ENCODE measurements around the gene PTPRN2. TPM values are rescaled to one million over a fixed set of nuclear protein-coding genes. Genes with fewer than 3 reads are reported as not detected.
"Not testable (repeated sequence)": the region's sequence is repeated elsewhere in the genome, so short reads cannot be mapped to it uniquely, and the experiment has no call there.

PTPRN2 gene
- total and polyA plus RNA-seq, 2 of the 8 experiments (the other 6 are each of a cell fraction or from before 2014, with no cell fraction given): 2.6 to 4.5 TPM

- CTCF ChIA-PET (ENCODE audit: partially characterized antibody); H3K23me2 ChIP-seq (ENCODE audit: low read depth, low read length); H3K18ac ChIP-seq (ENCODE audit: extremely low read depth, low read length); H3K23ac ChIP-seq (ENCODE audit: insufficient read length); H3K36me3 ChIP-seq (ENCODE audit: control insufficient read depth in 2 of 4, insufficient read depth in 4 of 4, low read length in 3 of 4); H3K4me1 ChIP-seq (replicated peaks in 1 of 4; ENCODE audit: control insufficient read depth in 3 of 4, insufficient read depth in 4 of 4, low read length in 3 of 4); H4K5ac ChIP-seq (ENCODE audit: insufficient read length, low read depth, low read length); POLR2A ChIA-PET (ENCODE audit: partially characterized antibody); H2AFZ ChIP-seq (ENCODE audit: low read length); H3K4me3 ChIP-seq (ENCODE audit: extremely low read depth in 1 of 4, insufficient read depth in 2 of 4, low read depth in 3 of 4, low read length in 4 of 4); FAIRE-seq; H3K4ac ChIP-seq (replicated peaks; ENCODE audit: insufficient read length, low read depth, low read length); DNase-seq (ENCODE audit: low read depth in 1 of 2, low spot score in 2 of 2); H2AK5ac ChIP-seq (ENCODE audit: low read depth, low read length); H3K56ac ChIP-seq (replicated peaks; ENCODE audit: insufficient read length, low read depth, low read length); H4K20me1 ChIP-seq (replicated peaks in 1 of 2; ENCODE audit: control insufficient read depth in 1 of 2, insufficient read depth in 2 of 2, low read length in 2 of 2); H3K14ac ChIP-seq (ENCODE audit: insufficient read length); H4K91ac ChIP-seq (replicated peaks; ENCODE audit: insufficient read length, low read length); H2BK15ac ChIP-seq (ENCODE audit: low read length); H2BK120ac ChIP-seq (replicated peaks; ENCODE audit: low read depth, low read length); H2BK5ac ChIP-seq (ENCODE audit: low read depth, low read length); H3K79me1 ChIP-seq (ENCODE audit: low read depth, low read length); H3K9ac ChIP-seq (replicated peaks in 1 of 4; ENCODE audit: extremely low read depth in 1 of 4, low read depth in 3 of 4, low read length in 3 of 4); H3K27me3 ChIP-seq (replicated peaks in 1 of 4; ENCODE audit: control insufficient read depth in 3 of 4, extremely low read depth in 1 of 4, insufficient read depth in 3 of 4, low read length in 3 of 4); H2BK20ac ChIP-seq (ENCODE audit: low read length); H3K27ac ChIP-seq (ENCODE audit: low read depth, low read length); H3K79me2 ChIP-seq (ENCODE audit: control insufficient read depth in 1 of 2, insufficient read depth in 2 of 2, low read length in 2 of 2); H2BK12ac ChIP-seq (ENCODE audit: low read depth, low read length): not testable (repeated sequence)
- H4K8ac ChIP-seq (ENCODE audit: extremely low read depth, insufficient read depth, low read length): peak overlapping the region; percentile 79; the same call in 1 of the 2 replicates
- H3K4me2 ChIP-seq (ENCODE audit: insufficient read depth in 1 of 2, low read depth in 2 of 2, low read length in 2 of 2): peak overlapping the region in 1 of 2 experiments; percentile 43; a peak in 1 of 4 replicates
- WGBS, 2 experiments (ENCODE audit: extremely low coverage in 1 of 2, insufficient coverage in 1 of 2, insufficient read length in 1 of 2, insufficient replicate concordance in 2 of 2, low coverage in 1 of 2, low lambda C conversion rate in 2 of 2, missing lambda C conversion rate in 1 of 2): 93% methylated on average over 39 of the region's 42 CpGs; no CpG with 5 or more reads in 1 of the 2 experiments
- peaks cover 7 to 32% of the 10 kb centered on the region in 2 experiments; a peak in 3 of 4 replicates for H3K9me3 ChIP-seq (ENCODE audit: insufficient read depth in 2 of 2, low read depth in 1 of 2, low read length in 1 of 2)
Observed at GRCh38 chr7:158203948-158204347, 383.7 kb downstream of the PTPRN2 start.

Data from H1 (cell line).